Measurements from ENCODE around the gene ALAD.
A peak's percentile ranks its signal among the peaks of the same experiment; 100 is the strongest.
"Not testable (repeated sequence)": the region's sequence is repeated elsewhere in the genome, so short reads cannot be mapped to it uniquely, and the experiment has no call there.

ALAD gene

DNA sequence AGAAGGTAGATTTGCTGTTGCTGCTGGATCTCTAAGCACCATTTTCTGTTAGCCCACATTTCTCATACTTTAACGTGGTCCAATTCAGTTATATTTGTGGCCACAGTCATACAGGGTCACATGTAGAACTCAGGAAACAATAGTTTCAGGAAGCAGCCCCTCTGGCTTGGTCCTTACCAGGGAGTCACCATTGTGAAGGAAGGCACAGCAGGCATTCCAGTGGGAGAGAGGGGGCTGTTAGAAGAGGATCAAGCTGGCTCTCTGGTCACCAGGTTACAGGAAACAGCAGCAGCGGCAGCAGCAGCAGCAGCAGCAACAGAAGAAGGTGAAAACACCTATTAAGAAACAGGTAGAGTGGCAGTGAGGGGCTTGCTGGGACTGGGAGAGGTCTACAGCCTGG is 24.0 kb upstream of the ALAD start:
- H3K9me3 ChIP-seq (ENCODE audit: control insufficient read depth, low read length): no peaks in the 10 kb centered on the region
- no peaks in the 10 kb centered on the region for H3K36me3 ChIP-seq (ENCODE audit: control insufficient read depth, insufficient read depth, low read length)
- H3K4me1 ChIP-seq (ENCODE audit: control insufficient read depth, insufficient read depth, low read length, poor library complexity, severe bottlenecking): no peaks in the 10 kb centered on the region
- WGBS, 2 experiments (ENCODE audit: insufficient coverage in 2 of 2): 46 to 50% methylated on average over 2 of the region's 2 CpGs
- H3K4me3 ChIP-seq (ENCODE audit: extremely low read depth, insufficient read depth, low read length, poor library complexity, severe bottlenecking): no peak overlapping the region
- no peak overlapping the region for H3K27ac ChIP-seq (ENCODE audit: low read depth, low read length, severe bottlenecking)

DNA sequence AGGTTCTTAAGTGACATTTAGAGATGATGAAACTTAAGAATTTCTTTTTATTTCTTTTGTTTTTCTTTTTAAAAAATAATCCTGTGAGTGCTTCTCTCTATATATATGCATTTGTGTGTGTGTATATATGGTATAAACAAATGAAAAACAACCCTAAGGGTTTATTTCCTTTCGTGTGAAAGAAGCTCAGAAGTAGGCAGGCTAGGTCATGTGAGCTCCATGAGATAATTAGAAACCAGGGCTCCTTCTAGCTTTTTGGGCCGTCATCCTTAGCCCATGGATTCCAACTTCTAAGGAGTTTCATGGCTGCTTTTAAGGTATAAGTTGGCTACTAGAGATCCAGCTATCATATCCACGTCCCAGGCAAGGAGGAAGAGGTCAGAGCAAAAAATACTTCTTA is 20.6 kb upstream of the ALAD start:
- no peaks in the 10 kb centered on the region for H3K9me3 ChIP-seq (ENCODE audit: control insufficient read depth, low read length)
- no peak overlapping the region for H3K4me3 ChIP-seq (ENCODE audit: extremely low read depth, insufficient read depth, low read length, poor library complexity, severe bottlenecking)
- no peak overlapping the region for H3K27ac ChIP-seq (ENCODE audit: low read depth, low read length, severe bottlenecking)
- no peaks in the 10 kb centered on the region for H3K4me1 ChIP-seq (ENCODE audit: control insufficient read depth, insufficient read depth, low read length, poor library complexity, severe bottlenecking)
- no peaks in the 10 kb centered on the region for H3K36me3 ChIP-seq (ENCODE audit: control insufficient read depth, insufficient read depth, low read length)
- 82% methylated on average over 2 of the region's 3 CpGs; no CpG with 5 or more reads in 1 of the 2 experiments for WGBS, 2 experiments (ENCODE audit: insufficient coverage in 2 of 2)

DNA sequence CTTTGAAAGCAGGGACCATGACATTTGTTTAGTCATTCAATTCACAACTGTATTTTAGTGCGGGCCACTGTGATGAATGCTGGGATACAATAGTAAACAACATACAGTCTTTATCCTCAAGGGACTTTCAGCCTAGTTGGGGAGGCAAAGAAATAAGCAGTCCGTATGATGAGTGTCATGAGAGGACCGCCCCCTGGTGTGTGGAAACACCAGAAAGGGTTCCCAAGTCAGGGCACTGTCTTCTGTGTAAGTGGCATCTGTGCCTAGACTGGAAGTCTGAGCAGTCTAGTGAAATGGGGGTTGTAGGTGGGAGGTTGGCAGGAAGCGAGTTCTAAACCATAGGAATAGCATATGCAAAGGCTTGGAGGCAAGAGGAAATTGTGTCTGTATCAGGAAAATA is 16.3 kb upstream of the ALAD start:
- Histone ChIP-seq H3K9me3 (ENCODE audit: control insufficient read depth, low read length) (no peaks in the 10 kb centered on the region), H3K36me3 (ENCODE audit: control insufficient read depth, insufficient read depth, low read length) (no peaks in the 10 kb centered on the region), H3K4me3 (ENCODE audit: extremely low read depth, insufficient read depth, low read length, poor library complexity, severe bottlenecking) (no peak overlapping the region), H3K4me1 (ENCODE audit: control insufficient read depth, insufficient read depth, low read length, poor library complexity, severe bottlenecking) (no peaks in the 10 kb centered on the region), H3K27ac (ENCODE audit: low read depth, low read length, severe bottlenecking) (no peak overlapping the region)
- 91 to 100% methylated on average over 3 of the region's 4 CpGs for WGBS, 2 experiments (ENCODE audit: insufficient coverage in 2 of 2)

GRCh38 chr9:113416149-113416721 is 15.2 kb upstream of the ALAD start:
- Histone ChIP-seq H3K4me3 (ENCODE audit: extremely low read depth, insufficient read depth, low read length, poor library complexity, severe bottlenecking) (no peak overlapping the region), H3K36me3 (ENCODE audit: control insufficient read depth, insufficient read depth, low read length) (no peaks in the 10 kb centered on the region), H3K4me1 (ENCODE audit: control insufficient read depth, insufficient read depth, low read length, poor library complexity, severe bottlenecking) (no peaks in the 10 kb centered on the region), H3K9me3 (ENCODE audit: control insufficient read depth, low read length) (no peaks in the 10 kb centered on the region), H3K27ac (ENCODE audit: low read depth, low read length, severe bottlenecking) (no peak overlapping the region)
- 70 to 74% methylated on average over 2 to 3 of the region's 3 CpGs for WGBS, 2 experiments (ENCODE audit: insufficient coverage in 2 of 2)

DNA sequence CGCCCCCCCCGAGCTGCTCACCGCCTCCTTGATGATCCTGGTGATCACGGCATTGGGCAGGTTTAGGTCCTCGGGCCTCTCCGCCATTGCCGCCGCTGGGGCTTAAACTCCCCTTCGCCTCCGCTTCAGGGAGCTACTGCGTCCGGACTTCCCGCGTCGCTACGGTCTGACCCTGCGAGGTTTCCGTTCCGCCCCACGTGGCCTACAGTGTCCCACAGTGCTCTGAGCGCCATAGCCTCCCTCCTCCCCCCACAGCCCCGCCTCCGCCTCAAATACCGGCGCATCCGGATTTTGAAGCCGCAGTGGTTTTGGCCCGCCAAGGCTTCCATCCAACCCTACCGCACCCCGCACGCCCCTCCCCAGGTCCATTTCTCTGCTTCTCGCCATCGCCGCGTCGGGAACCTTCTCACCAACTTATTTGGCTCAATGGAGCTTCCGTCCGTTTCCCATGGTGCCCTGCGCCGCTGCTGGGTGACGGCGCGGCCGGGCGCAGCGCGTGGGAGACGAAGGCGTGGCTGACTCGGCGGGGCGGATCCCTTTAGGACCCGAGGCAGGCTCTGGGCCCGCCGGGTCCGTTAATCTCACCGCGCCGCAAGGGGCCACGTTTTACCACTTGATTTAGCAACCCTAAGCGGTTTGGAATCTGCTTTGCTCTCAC is 9.3 kb upstream of the ALAD start, which contains the start of the genes C9orf43 and POLE3:
TSS of gene C9orf43 (plus strand) at position 541 of the 658 bp plus-strand sequence. CDS start 2,747 bp downstream, outside the sequence.
TSS of gene POLE3 (minus strand) at position 469 of the 658 bp plus-strand sequence. CDS start at position 87, 382 bp downstream.
- no peaks in the 10 kb centered on the region for H3K9me3 ChIP-seq (ENCODE audit: control insufficient read depth, low read length)
- peak within 1 kb of the TSS; percentile 95 for H3K4me3 ChIP-seq (ENCODE audit: extremely low read depth, insufficient read depth, low read length, poor library complexity, severe bottlenecking)
- H3K36me3 ChIP-seq (ENCODE audit: control insufficient read depth, insufficient read depth, low read length): peaks cover 26% of the 10 kb centered on the region
- H3K27ac ChIP-seq (ENCODE audit: low read depth, low read length, severe bottlenecking): peak within 1 kb of the TSS; percentile 97
- WGBS, 2 experiments (ENCODE audit: insufficient coverage in 2 of 2): 0% methylated on average over 45 to 57 of the region's 61 CpGs
- H3K4me1 ChIP-seq (ENCODE audit: control insufficient read depth, insufficient read depth, low read length, poor library complexity, severe bottlenecking): no peaks in the 10 kb centered on the region

- Histone ChIP-seq H3K27ac (ENCODE audit: low read depth, low read length, severe bottlenecking) (peak overlapping the region; percentile 97), H3K4me3 (ENCODE audit: extremely low read depth, insufficient read depth, low read length, poor library complexity, severe bottlenecking) (peak overlapping the region; percentile 95), H3K4me1 (ENCODE audit: control insufficient read depth, insufficient read depth, low read length, poor library complexity, severe bottlenecking) (no peaks in the 10 kb centered on the region), H3K36me3 (ENCODE audit: control insufficient read depth, insufficient read depth, low read length) (peaks cover 26% of the 10 kb centered on the region), H3K9me3 (ENCODE audit: control insufficient read depth, low read length) (no peaks in the 10 kb centered on the region)
- WGBS, 2 experiments (ENCODE audit: insufficient coverage in 2 of 2): 0 to 1% methylated on average over 19 to 20 of the region's 20 CpGs
These were observed 8.8 kb upstream of the ALAD start for GRCh38 chr9:113409883-113410206.

DNA sequence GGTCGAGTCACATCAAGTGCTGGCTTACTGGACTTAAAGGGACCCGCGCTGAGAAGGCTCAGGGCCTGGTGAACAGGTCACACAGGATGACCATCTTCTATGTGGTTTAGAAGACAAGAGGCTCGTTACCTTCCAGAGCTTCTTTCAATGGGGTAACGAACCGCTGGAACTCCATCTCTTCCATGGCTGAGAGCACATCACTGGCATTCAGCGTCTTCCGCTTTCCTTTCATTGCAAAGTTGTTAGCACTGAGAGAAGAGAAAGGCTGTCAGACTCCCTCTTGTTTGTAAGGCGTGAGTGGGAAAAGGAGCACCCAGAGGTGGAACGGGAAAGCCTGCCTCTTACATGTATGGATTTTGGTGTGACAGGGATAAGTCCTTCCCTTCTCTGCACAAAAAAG is 8.4 kb upstream of the ALAD start:
- WGBS, 2 experiments (ENCODE audit: insufficient coverage in 2 of 2): 47 to 59% methylated on average over 8 to 9 of the region's 10 CpGs
- Histone ChIP-seq H3K27ac (ENCODE audit: low read depth, low read length, severe bottlenecking) (peak overlapping the region; percentile 97), H3K9me3 (ENCODE audit: control insufficient read depth, low read length) (no peaks in the 10 kb centered on the region), H3K4me1 (ENCODE audit: control insufficient read depth, insufficient read depth, low read length, poor library complexity, severe bottlenecking) (no peaks in the 10 kb centered on the region), H3K36me3 (ENCODE audit: control insufficient read depth, insufficient read depth, low read length) (peaks cover 26% of the 10 kb centered on the region), H3K4me3 (ENCODE audit: extremely low read depth, insufficient read depth, low read length, poor library complexity, severe bottlenecking) (peak overlapping the region; percentile 95)

- H3K27ac ChIP-seq (ENCODE audit: low read depth, low read length, severe bottlenecking); H3K9me3 ChIP-seq (ENCODE audit: control insufficient read depth, low read length); H3K4me1 ChIP-seq (ENCODE audit: control insufficient read depth, insufficient read depth, low read length, poor library complexity, severe bottlenecking); H3K4me3 ChIP-seq (ENCODE audit: extremely low read depth, insufficient read depth, low read length, poor library complexity, severe bottlenecking): not testable (repeated sequence)
- WGBS, 2 experiments (ENCODE audit: insufficient coverage in 2 of 2): 50 to 70% methylated on average over 3 to 4 of the region's 7 CpGs
- peaks cover 26% of the 10 kb centered on the region for H3K36me3 ChIP-seq (ENCODE audit: control insufficient read depth, insufficient read depth, low read length)
These were observed 5.9 kb upstream of the ALAD start for GRCh38 chr9:113406873-113407511.

DNA sequence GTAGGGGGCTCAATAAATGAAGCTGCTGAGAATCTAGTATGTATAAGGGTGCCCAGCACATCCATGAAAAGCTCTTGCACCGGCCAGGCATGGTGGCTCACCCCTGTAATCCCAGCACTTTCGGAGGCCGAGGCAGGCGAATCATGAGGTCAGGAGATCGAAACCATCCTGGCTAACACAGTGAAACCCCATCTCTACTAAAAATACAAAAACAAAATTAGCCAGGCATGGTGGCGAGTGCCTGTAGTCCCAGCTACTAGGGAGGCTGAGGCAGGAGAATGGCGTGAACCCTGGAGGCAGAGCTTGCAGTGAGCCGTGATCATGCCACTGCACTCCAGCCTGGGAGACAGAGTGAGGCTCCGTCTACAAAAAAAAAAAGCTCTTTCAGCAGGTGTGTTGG is 5.3 kb upstream of the ALAD start:
- peaks cover 26% of the 10 kb centered on the region for H3K36me3 ChIP-seq (ENCODE audit: control insufficient read depth, insufficient read depth, low read length)
- 96 to 100% methylated on average over 1 to 5 of the region's 9 CpGs for WGBS, 2 experiments (ENCODE audit: insufficient coverage in 2 of 2)
- not testable (repeated sequence) for H3K9me3 ChIP-seq (ENCODE audit: control insufficient read depth, low read length); H3K4me3 ChIP-seq (ENCODE audit: extremely low read depth, insufficient read depth, low read length, poor library complexity, severe bottlenecking); H3K27ac ChIP-seq (ENCODE audit: low read depth, low read length, severe bottlenecking); H3K4me1 ChIP-seq (ENCODE audit: control insufficient read depth, insufficient read depth, low read length, poor library complexity, severe bottlenecking)

- no peak overlapping the region for H3K27ac ChIP-seq (ENCODE audit: low read depth, low read length, severe bottlenecking)
- peaks cover 18% of the 10 kb centered on the region for H3K36me3 ChIP-seq (ENCODE audit: control insufficient read depth, insufficient read depth, low read length)
- 67 to 100% methylated on average over 1 of the region's 2 CpGs for WGBS, 2 experiments (ENCODE audit: insufficient coverage in 2 of 2)
- H3K9me3 ChIP-seq (ENCODE audit: control insufficient read depth, low read length): no peaks in the 10 kb centered on the region
- no peak overlapping the region for H3K4me3 ChIP-seq (ENCODE audit: extremely low read depth, insufficient read depth, low read length, poor library complexity, severe bottlenecking)
- peaks cover 18% of the 10 kb centered on the region for H3K4me1 ChIP-seq (ENCODE audit: control insufficient read depth, insufficient read depth, low read length, poor library complexity, severe bottlenecking)
These were observed 2.6 kb upstream of the ALAD start for GRCh38 chr9:113403646-113404045.

Measured in mesodermal cell (in vitro differentiated cells).